Measurements from ENCODE around the gene PGBD2.

Gene PGBD2

DNA sequence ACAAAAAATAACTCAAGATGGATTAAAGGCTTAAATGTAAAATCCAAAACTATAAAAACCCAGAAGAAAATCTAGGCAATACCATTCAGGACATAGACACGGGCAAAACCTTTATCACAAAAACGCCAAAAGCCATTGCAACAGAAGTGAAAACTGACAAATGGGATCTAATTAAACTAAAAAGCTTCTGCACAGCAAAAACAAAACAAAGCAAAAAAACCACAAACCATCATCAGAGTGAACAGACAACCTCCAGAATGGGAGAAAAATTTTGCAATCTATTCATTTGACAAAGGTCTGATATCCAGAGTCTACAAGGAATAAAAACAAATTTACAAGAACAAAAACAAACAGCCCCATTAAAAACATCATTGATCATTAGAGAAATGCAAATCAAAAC is 4.5 kb upstream of the PGBD2 start:
- TF ChIP-seq, protein P1, sequence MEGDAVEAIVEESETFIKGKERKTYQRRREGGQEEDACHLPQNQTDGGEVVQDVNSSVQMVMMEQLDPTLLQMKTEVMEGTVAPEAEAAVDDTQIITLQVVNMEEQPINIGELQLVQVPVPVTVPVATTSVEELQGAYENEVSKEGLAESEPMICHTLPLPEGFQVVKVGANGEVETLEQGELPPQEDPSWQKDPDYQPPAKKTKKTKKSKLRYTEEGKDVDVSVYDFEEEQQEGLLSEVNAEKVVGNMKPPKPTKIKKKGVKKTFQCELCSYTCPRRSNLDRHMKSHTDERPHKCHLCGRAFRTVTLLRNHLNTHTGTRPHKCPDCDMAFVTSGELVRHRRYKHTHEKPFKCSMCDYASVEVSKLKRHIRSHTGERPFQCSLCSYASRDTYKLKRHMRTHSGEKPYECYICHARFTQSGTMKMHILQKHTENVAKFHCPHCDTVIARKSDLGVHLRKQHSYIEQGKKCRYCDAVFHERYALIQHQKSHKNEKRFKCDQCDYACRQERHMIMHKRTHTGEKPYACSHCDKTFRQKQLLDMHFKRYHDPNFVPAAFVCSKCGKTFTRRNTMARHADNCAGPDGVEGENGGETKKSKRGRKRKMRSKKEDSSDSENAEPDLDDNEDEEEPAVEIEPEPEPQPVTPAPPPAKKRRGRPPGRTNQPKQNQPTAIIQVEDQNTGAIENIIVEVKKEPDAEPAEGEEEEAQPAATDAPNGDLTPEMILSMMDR (IDR thresholded peaks at IDR 0.05; ENCODE audit: borderline replicate concordance, insufficient read depth, low read depth, low read length), result no peak

GRCh38 chr1:248904437-248905216 is 1.4 kb upstream of the PGBD2 start:
- TF ChIP-seq, protein P1 (IDR thresholded peaks at IDR 0.05; ENCODE audit: borderline replicate concordance, insufficient read depth, low read depth, low read length), result no peak
- no peak overlapping the region for H3K4me3 ChIP-seq (ENCODE audit: low read depth, low read length)

More for the DNA sequence above, 4.5 kb upstream of the PGBD2 start:
- H3K4me3 ChIP-seq (ENCODE audit: low read depth, low read length), result no peak overlapping the region

GRCh38 chr1:248905662-248906008 is 400 bp upstream of the PGBD2 start:
- peak overlapping the region; percentile 93 for H3K4me3 ChIP-seq (ENCODE audit: low read depth, low read length)
- TF ChIP-seq, protein P1 (IDR thresholded peaks at IDR 0.05; ENCODE audit: borderline replicate concordance, insufficient read depth, low read depth, low read length), result no peak

GRCh38 chr1:248906753-248907661 is 972 bp downstream of the PGBD2 start:
- H3K4me3 ChIP-seq (ENCODE audit: low read depth, low read length), result peak overlapping the region; percentile 70
- TF ChIP-seq, protein P1 (IDR thresholded peaks at IDR 0.05; ENCODE audit: borderline replicate concordance, insufficient read depth, low read depth, low read length), result no peak

DNA sequence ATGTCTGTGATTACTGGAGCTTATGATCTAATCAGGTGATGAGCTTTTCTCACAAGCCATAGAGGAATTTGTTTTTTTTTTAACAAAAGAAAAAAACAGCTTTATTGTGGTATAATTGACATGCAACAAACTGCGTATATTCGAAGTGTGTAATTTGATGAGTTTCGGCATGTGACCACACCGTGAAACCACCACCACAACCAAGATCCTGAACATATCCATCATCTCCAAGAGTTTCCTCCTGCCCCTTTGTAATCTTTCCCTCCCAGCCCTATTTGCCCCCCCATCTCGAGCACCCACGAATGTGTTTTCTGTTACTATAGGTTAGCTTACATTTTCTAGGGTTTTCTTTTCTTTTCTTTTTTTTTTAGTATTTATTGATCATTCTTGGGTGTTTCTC is 4.7 kb downstream of the PGBD2 start:
- TF ChIP-seq, protein P1 (IDR thresholded peaks at IDR 0.05; ENCODE audit: borderline replicate concordance, insufficient read depth, low read depth, low read length), result no peak
- H3K4me3 ChIP-seq (ENCODE audit: low read depth, low read length), result no peak overlapping the region

GRCh38 chr1:248913933-248914332 is 7.9 kb downstream of the PGBD2 start:
- no peak overlapping the region for H3K4me3 ChIP-seq (ENCODE audit: low read depth, low read length)
- TF ChIP-seq, protein P1 (IDR thresholded peaks at IDR 0.05; ENCODE audit: borderline replicate concordance, insufficient read depth, low read depth, low read length), result no peak

All from GM12875 (cell line).